Activated CD4-positive, CD25-positive, alpha-beta regulatory T cell treated with anti-CD3 and anti-CD28 coated beads, Interleukin-2, amount 50 U/mL, for 24 hours (primary cell): ENCODE results near the gene MEX3C.

Experiments
- ATAC-seq, 2 donors: fragments of 150-1000 bp; cut with Tn5 transposase; one replicate each; pipeline ENCODE4 v1.10.0; 2021; ENCODE audit warnings: mild to moderate bottlenecking in 1 of 2, moderate library complexity in 1 of 2

MEX3C gene

DNA sequence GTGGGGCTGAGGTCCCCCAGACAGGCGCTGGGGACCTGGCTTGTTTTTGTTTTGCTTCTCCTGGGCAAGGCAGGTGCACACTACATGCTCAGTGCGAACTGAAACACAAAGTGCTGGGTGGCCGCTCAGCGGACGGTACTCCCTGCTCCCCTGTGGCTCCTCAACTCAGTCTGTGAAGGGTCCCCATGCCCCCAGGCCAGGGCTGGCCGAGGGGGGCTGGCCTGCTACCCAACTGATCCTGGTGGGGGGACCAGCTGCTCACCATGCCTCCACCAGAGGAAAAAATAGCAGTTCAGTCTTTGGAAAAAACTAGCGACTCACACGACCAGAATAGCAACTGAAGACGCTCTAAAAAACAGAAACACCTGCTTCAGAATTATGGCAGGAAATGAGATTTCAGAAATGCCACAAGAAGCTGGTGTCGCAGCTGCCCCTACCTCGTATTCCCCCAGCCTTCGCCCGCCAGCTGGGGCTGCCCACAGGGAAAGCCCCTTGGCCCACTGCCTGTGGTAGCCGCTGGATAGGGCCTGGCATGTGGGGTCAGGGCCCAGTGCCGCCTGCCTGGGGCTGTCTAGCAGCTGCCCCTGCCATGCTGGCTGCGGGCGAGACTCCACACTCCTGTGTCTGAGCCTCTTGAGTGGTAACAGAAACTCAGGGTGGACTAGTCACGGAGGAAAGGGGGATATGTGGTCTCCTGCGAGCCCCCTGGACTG is 43.7 kb downstream of the MEX3C start:
- ATAC-seq: peak; percentile 46 to 48

GRCh38 chr18:51151568-51152511 is 45.6 kb downstream of the MEX3C start:
- peak; percentile 62 to 67 for ATAC-seq

DNA sequence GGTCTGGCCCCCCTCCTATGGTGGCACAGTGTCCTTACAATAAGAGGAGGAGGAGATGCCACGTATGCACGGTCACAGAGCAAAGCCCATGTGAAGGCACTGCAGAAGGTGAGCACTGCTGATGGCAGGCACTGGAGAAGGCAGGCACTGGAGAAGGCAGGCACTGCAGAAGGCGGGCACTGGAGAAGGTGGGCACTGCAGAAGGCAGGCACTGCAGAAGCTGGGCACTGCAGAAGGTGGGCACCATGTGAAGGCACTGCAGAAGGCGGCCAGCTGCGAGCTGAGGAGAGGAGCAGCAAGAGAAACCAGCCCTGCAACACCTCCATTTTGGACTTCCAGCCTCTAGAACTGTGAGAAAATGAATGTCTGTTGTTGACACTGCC is 46.3 kb downstream of the MEX3C start:
- ATAC-seq: no peak

DNA sequence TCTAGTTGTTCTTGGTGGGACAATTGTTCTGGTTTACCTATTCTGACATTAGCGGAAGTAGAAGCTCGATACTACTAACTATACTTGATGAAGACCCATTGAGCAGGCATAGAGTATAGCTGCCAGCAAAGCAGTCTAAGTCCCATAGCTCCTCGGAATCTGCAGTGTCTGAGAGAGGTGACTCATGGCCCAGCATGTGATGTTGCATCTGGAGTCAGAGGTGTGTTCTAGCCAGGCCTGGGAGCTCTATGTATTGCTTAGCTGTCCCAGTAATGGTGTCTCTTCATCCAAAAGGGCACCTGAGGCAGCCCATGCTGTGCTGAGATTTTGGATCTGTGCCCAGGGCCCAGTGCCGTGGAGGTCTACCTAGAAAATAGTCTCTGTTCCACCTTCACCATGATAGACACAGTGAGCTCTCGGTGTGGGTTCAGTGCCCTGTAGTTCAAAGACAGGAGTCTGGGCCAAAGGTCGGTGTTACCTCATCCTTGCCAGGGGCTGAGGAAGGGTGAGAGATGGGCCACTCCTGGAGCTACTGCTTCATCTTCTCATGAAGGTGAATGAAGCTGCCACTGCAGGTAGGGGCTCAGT is 47.3 kb downstream of the MEX3C start:
- peak; percentile 48 to 49 for ATAC-seq

- no peak for ATAC-seq
These were observed 47.8 kb downstream of the MEX3C start for GRCh38 chr18:51149670-51150069.

DNA sequence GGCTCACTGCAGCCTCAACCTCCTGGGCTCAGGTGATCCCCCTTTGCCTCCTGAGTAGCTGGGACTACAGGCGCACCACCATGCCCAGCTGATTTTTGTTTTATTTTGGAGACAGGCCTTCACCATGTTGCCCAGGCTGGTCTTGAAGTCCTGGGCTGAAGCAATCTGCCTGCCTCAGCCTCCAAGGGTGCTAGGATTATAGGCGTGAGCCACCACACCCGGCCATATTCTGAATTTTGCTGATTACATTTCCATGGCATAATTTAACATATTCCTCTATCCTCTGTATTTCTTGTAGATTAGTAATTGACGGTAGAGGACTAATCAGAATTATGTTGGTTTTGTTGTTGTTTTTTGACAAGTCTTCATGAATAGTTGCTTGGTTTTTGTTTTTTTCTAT is 50.6 kb downstream of the MEX3C start:
- ATAC-seq: no peak

DNA sequence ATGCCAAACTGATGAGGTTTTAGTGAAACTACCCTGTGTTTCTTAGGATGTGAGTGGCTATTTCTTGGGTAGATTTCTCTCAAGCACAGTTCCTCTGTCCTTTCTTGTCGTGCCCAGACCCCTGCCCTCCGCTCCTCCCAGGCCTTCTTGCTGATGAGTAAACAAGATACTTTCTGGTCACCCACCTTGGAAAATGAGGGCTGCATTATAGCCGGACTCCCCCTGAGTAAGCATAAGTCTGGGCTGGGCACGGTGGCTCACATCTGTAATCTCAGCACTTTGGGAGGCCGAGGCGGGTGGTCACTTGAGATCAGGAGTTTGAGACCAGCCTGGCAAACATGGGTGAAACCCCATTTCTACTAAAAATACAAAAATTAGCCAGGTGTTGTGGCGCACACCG is 58.5 kb downstream of the MEX3C start:
- no peak for ATAC-seq

DNA sequence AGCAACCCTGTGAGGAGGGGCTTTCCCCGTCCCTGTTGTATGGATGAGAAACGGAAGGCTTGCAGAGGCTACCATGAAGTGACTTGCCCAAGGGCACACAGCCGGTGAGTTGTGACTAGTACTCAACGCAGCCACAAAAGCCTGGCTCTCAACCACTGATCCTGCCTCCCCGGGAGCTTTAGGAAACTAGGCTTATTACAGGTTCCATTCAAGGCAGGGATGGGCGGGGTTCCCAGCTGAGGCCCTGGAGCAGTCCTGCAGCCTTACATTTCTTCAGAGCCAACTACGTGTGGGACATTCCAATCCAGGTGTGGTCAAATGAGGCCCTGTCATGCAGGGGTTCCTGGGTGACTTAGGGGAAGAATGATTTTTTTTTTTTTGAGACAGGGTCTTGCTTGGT is 59.6 kb downstream of the MEX3C start:
- no peak for ATAC-seq

DNA sequence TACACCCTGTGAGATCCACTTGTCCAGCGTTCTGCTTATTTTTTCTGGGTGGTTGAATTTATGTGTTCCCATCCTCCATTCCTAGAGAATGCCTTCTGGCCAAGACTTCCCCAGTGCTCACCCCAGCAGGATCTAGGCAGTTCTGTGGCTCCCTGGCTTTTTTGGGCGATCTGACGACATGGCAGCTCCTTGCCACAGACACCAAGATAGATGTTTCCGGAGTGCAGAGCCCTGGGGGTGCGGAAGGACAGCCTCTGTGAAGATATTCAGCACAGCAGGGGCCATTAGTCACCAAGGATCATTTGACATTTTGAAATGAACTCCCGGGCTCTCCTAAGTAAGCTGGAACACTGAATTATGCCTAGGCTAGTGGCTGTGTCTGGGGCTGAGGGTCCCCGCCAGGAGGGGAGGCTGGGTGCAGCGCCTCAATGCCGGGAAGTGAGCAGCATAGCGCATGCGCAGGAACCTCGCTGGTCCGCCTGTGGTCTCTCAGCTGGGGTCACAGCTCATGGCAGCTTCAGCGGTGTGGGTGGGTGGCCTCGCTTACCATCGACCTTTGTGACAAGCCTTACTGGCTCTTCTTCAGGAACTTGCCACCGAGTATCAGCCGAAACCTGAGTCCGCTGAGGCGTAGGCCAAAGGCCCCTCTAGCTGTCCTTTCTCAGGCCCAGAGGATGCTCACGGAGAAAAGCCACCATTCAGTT is 60.3 kb downstream of the MEX3C start:
- ATAC-seq: no peak

- ATAC-seq: peak; percentile 45 to 48
These were observed 61.7 kb downstream of the MEX3C start for GRCh38 chr18:51135795-51136194.

GRCh38 chr18:51135364-51135763 is 62.1 kb downstream of the MEX3C start:
- no peak for ATAC-seq

DNA sequence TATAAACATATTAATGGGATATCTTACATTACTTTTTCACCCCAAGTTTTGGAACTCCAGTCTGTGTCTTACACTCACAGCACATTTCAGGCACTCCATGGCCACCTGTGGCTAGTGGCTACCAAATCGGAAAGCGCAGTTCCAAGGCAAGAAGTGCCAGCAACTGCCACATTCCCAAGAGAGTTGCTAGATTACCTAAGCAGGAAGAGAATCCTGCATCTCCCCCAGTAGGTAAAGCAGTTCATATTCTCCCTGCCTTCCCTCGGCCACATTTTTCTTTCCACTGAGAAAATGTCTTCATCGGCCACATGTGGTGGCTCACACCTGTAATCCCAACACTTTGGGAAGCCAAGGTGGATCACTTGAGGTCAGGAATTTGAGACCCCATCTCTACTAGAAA is 62.8 kb downstream of the MEX3C start:
- ATAC-seq: no peak

DNA sequence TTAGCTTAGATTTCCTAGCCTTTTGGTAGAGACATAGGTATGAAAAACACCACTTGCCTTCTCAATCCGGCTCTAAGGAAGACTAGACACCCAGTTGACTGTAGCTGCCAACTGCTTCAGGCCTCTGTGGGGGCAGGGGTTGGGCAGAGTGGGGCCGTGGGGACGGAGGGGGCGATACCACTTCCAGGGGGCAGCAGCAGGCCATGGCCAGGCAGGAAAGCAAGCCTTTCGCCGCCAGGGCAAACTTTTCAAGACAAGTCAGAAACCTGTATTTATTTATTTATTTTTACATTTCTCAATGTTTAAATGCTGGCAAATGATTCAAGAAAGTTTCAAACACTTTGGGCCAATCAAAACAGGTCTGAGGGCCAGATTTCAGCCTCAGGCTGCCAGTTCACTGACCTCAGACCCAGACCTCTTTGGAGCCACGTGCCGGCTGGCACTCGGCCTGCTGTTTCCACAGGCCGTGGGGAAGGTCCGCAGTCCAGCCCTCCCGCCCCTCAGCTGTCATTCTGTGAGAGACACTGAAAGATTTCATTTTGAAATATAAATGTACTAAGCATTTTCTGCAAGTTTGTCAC is 63.8 kb downstream of the MEX3C start:
- no peak for ATAC-seq

DNA sequence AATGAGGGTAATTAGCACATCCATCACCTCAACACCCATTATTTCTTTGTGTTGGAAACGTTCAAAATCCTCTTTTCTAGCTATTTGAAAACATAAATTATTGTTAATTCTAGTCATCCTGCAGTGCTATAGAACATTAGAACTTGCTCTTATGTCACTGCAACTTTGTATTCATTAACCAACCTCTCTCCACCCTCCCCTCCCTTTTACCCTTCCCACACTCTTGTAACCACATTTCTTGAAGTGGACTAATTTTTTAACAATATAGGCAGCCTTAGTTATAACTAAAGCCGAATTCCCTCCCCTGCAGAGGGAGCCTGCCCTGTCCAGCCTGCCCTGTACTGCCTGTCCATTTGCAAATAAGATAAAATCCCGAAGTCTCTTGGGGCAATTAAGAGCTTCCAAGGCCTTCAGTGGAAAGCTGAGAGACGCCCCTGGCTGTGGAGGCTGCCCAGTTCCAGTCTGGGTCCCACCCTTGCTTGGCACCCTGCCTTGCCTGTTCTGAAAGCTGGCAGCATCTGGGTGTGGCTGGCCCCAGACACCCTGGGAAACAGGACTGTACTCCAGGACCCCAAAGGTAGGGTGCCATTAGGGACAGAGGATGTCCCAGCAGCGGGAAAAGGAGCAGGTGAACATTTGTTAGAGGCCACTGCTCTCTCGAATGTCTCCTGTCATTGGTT is 65.1 kb downstream of the MEX3C start:
- no peak for ATAC-seq

GRCh38 chr18:51128533-51128932 is 68.9 kb downstream of the MEX3C start:
- ATAC-seq: no peak

DNA sequence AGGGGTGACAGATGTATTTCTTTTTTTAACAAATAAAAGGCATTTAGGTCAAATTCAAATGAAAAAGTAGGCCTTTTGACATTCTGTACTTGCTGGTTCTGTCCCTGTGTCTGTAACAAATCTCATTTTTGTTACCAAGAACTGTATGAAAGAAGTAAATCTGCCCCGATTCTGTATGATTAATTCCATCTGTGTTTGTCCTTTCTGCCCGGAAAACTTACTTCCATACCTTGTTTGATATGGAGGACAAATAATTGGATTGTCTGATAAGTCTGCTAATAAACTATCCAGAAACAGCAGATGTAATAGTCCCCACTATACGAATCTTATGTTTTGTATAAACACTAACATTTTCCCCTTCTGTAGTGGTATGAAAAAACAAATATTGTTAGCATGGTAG is 69.8 kb downstream of the MEX3C start:
- no peak for ATAC-seq

DNA sequence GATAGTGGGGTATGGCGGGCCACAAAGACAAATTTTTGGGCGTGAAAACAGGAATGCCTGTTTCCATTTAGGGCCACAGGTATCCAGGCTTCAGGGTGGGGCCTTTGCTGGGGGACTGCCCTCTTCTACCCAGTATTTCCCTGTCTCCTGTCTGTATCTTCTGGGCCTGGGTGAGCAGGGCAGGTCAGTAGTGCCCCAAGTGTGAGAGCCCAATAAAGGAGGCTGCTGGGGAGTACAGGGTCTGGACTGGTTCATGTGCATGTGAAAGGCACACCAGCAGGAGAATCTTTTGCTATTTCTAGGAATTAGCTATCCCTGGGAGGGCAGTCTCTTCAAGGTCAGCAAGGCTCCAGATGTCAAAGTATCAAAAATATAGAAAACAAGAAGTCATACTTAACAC is 71.5 kb downstream of the MEX3C start:
- ATAC-seq: no peak
